ENCODE measurements around the gene LAMTOR5.

The LAMTOR5 gene

GRCh38 chr1:110387048-110387754 is 20.3 kb downstream of the LAMTOR5 start:
- DNase-seq (ENCODE audit: low read depth in 2 of 2), result no peak

DNA sequence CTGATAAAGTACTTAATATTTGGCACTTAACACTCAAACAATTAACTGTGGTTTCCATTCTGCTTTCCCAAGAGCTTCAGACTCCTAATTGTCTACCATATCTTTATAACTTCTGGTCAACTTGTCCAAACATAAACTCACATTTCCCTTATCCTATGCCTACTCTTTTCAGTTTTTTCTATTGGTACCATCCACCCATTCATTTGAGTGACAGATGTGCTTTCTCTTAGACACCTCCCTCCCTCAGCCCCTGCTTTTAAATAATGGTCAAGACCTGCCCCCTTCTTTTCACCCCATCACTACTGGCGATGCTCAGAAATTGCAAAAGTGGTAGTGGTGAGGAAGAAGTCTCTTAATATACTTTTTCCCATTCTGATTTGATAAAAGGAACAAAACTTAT is 22.1 kb downstream of the LAMTOR5 start:
- DNase-seq (ENCODE audit: low read depth in 2 of 2), result no peak

DNA sequence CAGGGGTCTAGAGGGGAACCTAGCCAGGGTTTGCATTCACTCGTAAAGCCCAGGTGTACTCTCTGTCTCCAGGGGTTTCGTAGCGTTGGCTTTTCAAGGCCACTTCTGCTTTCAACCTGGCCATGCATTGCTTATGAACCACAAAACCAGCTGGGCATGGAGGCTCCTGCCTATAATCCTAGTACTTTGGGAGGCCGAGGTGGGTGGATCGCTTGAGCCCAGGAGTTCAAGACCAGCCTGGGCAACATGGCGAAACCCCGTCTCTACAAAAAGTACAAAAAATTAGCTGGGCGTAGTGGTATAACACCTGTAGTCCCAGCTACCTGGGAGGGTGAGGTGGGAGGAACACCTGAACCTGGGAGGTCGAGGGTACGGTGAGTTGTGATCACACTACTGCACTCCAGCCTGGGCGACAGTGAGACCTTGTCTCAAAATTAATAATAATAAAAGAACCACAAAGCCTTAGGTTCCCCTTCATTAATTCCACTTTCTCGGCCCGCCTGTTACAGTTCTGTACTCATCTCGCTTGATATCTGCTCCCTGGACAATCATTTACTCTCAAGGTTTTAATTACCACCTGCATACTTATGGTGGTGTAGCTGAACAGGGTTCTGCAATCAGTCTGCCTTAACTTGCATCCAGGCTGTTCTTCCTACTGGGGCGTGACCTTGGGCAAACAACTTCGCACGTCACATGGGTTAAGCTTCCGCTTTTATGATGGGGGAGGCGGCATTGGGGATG is 22.7 kb downstream of the LAMTOR5 start:
- DNase-seq (ENCODE audit: low read depth in 2 of 2), result no peak

DNA sequence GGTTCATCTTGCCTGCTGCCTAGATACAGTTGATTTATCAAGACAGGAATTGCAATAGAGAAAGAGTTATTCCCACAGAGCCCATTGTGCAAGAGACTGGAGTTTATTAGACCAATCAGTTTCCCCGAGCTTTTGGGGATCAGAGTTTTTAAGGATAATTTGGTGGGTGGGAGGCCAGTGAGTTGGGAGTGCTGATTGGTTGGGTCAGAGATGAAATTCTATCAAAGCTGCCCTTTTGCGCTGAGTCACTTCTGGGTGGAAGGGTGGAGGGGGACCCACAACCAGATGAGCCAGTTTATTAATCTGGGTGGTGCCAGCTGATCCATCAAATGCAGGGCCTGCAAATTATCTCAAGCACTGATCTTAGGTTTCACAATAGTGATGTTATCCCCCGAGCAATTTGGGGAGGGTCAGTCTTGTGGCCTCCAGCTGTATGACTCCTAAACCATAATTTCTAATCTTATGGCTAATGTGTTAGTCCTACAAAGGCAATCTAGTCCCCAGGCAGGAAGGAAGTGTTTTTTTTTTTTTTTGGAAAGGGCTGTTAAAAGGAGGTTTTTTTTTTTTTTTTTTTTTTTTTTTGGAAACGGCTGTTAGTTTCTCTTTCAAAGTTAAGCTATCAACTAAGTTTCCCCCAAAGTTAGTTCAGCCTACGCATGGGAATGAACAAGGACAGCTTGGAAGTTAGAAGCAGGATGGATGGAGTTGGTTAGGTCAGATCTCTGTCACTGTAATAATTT is 24.1 kb downstream of the LAMTOR5 start:
- no peak for DNase-seq (ENCODE audit: low read depth in 2 of 2)

DNA sequence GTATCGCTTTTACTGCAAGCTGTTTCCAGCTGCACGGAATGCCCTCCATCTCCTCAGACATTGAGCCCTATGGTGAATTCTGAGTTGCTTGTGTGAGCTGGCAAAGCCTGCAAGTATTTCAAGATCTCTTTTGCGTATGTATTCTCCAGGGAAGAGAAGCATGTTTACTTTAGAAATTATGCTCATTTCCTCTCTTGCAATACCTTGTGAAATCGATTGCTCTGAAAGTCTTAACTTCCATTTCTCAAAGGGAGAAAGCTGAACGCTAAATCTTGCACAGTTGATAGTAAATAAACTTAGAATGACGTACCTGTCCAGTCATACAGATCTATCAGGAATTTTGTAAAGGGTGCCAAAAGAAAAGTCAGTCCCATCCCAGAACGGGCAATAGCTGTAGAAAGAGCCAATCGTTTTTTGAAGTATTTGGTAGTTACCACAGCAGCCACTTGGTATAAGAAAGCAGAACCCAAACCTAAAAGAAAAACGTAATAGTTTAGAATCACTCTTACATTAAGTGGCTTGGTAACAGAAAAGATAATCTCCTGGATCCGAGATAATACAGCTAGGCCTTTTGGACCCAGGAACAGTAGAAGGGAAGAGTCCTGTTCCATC is 26.7 kb downstream of the LAMTOR5 start:
- no peak for DNase-seq (ENCODE audit: low read depth in 2 of 2)

DNA sequence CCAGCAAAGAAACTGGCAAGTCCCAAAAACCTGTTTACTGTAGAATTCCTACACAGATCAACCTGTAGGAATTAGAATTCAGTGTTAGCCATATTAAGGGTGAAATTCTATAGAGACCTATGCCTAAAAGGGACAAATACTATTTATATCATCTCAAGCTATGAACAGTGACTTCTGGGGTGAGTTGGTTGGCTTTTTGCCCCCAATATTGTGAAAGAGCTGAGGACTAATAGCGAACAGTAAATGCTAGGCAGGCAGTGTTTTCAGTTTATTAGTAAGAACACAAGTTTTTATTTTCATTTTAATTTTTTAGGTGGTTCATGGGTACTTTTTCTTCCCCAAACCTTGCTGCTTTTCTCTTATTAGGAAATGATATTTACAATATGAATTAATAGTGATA is 32.0 kb downstream of the LAMTOR5 start:
- DNase-seq (ENCODE audit: low read depth in 2 of 2), result no peak

- no peak for DNase-seq (ENCODE audit: low read depth in 2 of 2)
Observed at GRCh38 chr1:110370827-110371226, 36.7 kb downstream of the LAMTOR5 start.

- DNase-seq (ENCODE audit: low read depth in 2 of 2), result no peak
Observed at GRCh38 chr1:110364221-110364620, 43.3 kb downstream of the LAMTOR5 start.

GRCh38 chr1:110361856-110362255 is 45.6 kb downstream of the LAMTOR5 start:
- DNase-seq (ENCODE audit: low read depth in 2 of 2), result no peak

DNA sequence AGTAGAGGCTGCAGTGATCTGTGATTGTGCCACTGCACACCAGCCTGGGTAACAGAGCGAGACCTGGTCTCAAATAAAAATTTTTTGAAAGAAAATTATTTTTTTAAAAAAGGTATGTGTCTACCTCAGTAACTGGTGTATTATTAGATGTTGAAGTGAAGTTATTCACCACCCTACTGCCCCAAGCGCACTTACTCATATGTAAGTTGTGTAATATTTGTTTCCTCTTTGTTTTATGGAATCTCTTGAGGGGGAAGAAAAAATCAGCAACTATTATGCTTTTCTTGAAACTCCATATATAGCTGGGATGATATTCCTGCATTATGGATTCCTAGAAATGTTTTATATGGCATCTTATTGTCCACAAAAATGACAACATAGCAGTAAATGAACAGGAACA is 47.1 kb downstream of the LAMTOR5 start:
- DNase-seq (ENCODE audit: low read depth in 2 of 2), result no peak

GRCh38 chr1:110356379-110356778 is 51.1 kb downstream of the LAMTOR5 start:
- no peak for DNase-seq (ENCODE audit: low read depth in 2 of 2)

GRCh38 chr1:110355321-110355720 is 52.2 kb downstream of the LAMTOR5 start:
- no peak for DNase-seq (ENCODE audit: low read depth in 2 of 2)
